ENCODE data around the gene G2E3. TPM values are rescaled to one million over a fixed set of nuclear protein-coding genes. Genes with fewer than 3 reads are reported as not detected.
A peak's percentile ranks its signal among the peaks of the same experiment; 100 is the strongest.

G2E3 gene
- total and polyA plus RNA-seq, 2 of the 13 experiments (the other 11 are each of a cell fraction or from before 2014, with no cell fraction given) = 22.8 to 63.0 TPM

GRCh38 chr14:30621354-30621939, 62.5 kb downstream of the G2E3 start (continued):
- TF ChIP-seq ZNF354B (CRISPR knock-in tag; IDR thresholded peaks at IDR 0.05) (no peak), NFYB (CRISPR knock-in tag; IDR thresholded peaks at IDR 0.05) (no peak), FIP1L1 (IDR thresholded peaks at IDR 0.05; ENCODE audit: borderline replicate concordance, insufficient read depth, low read depth, low read length) (no peak), POGZ (CRISPR knock-in tag; IDR thresholded peaks at IDR 0.05) (no peak), TRIM22 (IDR thresholded peaks at IDR 0.05) (no peak), JUNB (CRISPR knock-in tag; IDR thresholded peaks at IDR 0.05; ENCODE audit: borderline replicate concordance) (no peak), ZNF569 (CRISPR knock-in tag; IDR thresholded peaks at IDR 0.05; ENCODE audit: borderline replicate concordance) (no peak), PRPF4 (IDR thresholded peaks at IDR 0.05; ENCODE audit: low read depth, low read length, poor library complexity, severe bottlenecking) (no peak), ATAD3A (CRISPR knock-in tag; IDR thresholded peaks at IDR 0.05) (no peak), ZSCAN25 (CRISPR knock-in tag; IDR thresholded peaks at IDR 0.05) (no peak), ZBTB10 (CRISPR knock-in tag; IDR thresholded peaks at IDR 0.05; ENCODE audit: borderline replicate concordance) (no peak), ZMAT3 (CRISPR knock-in tag; conservative IDR thresholded peaks at IDR 0.05) (no peak), FOXP1 (IDR thresholded peaks at IDR 0.05) (no peak), FOXP1 (CRISPR knock-in tag; IDR thresholded peaks at IDR 0.05) (no peak), ZNF570 (CRISPR knock-in tag; IDR thresholded peaks at IDR 0.05; ENCODE audit: borderline replicate concordance) (no peak), ZNF572 (CRISPR knock-in tag; IDR thresholded peaks at IDR 0.05) (no peak), CREB1 (IDR thresholded peaks at IDR 0.05) (no peak), CREB1 (CRISPR knock-in tag; IDR thresholded peaks at IDR 0.05) (no peak), KDM2A (CRISPR knock-in tag; IDR thresholded peaks at IDR 0.05; ENCODE audit: borderline replicate concordance, low read depth) (no peak; the same call in 1 of the 2 replicates)
- TF ChIP-seq, protein P1, sequence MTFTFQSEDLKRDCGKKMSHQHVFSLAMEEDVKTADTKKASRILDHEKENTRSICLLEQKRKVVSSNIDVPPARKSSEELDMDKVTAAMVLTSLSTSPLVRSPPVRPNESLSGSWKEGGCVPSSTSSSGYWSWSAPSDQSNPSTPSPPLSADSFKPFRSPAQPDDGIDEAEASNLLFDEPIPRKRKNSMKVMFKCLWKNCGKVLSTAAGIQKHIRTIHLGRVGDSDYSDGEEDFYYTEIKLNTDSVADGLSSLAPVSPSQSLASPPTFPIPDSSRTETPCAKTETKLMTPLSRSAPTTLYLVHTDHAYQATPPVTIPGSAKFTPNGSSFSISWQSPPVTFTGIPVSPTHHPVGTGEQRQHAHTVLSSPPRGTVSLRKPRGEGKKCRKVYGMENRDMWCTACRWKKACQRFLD (CRISPR knock-in tag; IDR thresholded peaks at IDR 0.05; ENCODE audit: borderline replicate concordance) = no peak
- TF ChIP-seq, protein P2, sequence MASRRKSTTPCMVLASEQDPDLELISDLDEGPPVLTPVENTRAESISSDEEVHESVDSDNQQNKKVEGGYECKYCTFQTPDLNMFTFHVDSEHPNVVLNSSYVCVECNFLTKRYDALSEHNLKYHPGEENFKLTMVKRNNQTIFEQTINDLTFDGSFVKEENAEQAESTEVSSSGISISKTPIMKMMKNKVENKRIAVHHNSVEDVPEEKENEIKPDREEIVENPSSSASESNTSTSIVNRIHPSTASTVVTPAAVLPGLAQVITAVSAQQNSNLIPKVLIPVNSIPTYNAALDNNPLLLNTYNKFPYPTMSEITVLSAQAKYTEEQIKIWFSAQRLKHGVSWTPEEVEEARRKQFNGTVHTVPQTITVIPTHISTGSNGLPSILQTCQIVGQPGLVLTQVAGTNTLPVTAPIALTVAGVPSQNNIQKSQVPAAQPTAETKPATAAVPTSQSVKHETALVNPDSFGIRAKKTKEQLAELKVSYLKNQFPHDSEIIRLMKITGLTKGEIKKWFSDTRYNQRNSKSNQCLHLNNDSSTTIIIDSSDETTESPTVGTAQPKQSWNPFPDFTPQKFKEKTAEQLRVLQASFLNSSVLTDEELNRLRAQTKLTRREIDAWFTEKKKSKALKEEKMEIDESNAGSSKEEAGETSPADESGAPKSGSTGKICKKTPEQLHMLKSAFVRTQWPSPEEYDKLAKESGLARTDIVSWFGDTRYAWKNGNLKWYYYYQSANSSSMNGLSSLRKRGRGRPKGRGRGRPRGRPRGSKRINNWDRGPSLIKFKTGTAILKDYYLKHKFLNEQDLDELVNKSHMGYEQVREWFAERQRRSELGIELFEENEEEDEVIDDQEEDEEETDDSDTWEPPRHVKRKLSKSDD (CRISPR knock-in tag; IDR thresholded peaks at IDR 0.05; ENCODE audit: low read depth) = no peak
- TF ChIP-seq, protein P3, sequence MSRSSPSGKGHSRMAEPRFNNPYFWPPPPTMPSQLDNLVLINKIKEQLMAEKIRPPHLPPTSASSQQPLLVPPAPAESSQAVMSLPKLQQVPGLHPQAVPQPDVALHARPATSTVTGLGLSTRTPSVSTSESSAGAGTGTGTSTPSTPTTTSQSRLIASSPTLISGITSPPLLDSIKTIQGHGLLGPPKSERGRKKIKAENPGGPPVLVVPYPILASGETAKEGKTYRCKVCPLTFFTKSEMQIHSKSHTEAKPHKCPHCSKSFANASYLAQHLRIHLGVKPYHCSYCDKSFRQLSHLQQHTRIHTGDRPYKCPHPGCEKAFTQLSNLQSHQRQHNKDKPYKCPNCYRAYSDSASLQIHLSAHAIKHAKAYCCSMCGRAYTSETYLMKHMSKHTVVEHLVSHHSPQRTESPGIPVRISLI (CRISPR knock-in tag; IDR thresholded peaks at IDR 0.05; ENCODE audit: borderline replicate concordance) = peak; percentile 13; the same call in 1 of the 2 replicates
